HEK293 (cell line): ENCODE measurements around the gene PPIE.
"Not testable (repeated sequence)": the region's sequence is repeated elsewhere in the genome, so short reads cannot be mapped to it uniquely, and the experiment has no call there.

Experiments
- CTCF ChIA-PET: fragments of 350-600 bp; formaldehyde crosslinking; extraction: SDS; loops from one replicate; lab custom pipeline; 2021; ENCODE audit warnings: antibody characterized with exemption; lab: Yijun Ruan, JAX
- POLR2A ChIA-PET: fragments of 300-600 bp; formaldehyde crosslinking; extraction: SDS; loops from one replicate; lab custom pipeline; 2020; ENCODE audit warnings: antibody characterized with exemption, inconsistent platforms; lab: Yijun Ruan, JAX
- H3K27ac ChIP-seq: fragments of 200-500 bp; sonication (Bioruptor generic); 2 replicates; pipeline ENCODE4 v1.5.1; 2014; ENCODE audit warnings: low read depth, low read length, control low read depth, inconsistent platforms; ENCODE audit errors: extremely low read depth
- H3K36me3 ChIP-seq, 2 experiments: fragments of 200-500 bp in 1 of 2; sonication (Bioruptor generic) in 1 of 2; 1 replicate in 1 of 2; 2 replicates in 1 of 2; pipeline ENCODE4 v1.5.1; 2014 to 2017; ENCODE audit warnings: inconsistent platforms in 2 of 2, low read length in 2 of 2; ENCODE audit not compliant: control insufficient read depth in 2 of 2, insufficient read depth in 1 of 2
- H3K4me1 ChIP-seq: fragments of 200-500 bp; sonication (Bioruptor generic); 2 replicates; pipeline ENCODE4 v1.5.1; 2014; ENCODE audit warnings: mild to moderate bottlenecking, low read length, inconsistent platforms; ENCODE audit not compliant: control insufficient read depth, insufficient read depth
- H3K4me3 ChIP-seq: 2 replicates; pipeline ENCODE4 v1.5.1; 2011; ENCODE audit warnings: low read depth, mild to moderate bottlenecking, control low read depth, low read length, moderate library complexity
- H3K9me3 ChIP-seq: fragments of 200-500 bp; sonication (Bioruptor generic); 2 replicates; pipeline ENCODE4 v1.5.1; 2014; ENCODE audit warnings: low read depth, low read length, inconsistent platforms; ENCODE audit not compliant: control insufficient read depth, insufficient read depth
- GLI2 ChIP-seq: fragments of 450-650 bp; formaldehyde crosslinking; IDR thresholded peaks from 2 replicates; pipeline ENCODE4; 2017; ENCODE audit warnings: missing biosample characterization, missing genetic modification characterization, low read depth, borderline replicate concordance
- GLIS1 ChIP-seq: fragments of 450-650 bp; formaldehyde crosslinking; IDR thresholded peaks from 2 replicates; pipeline ENCODE4 v1.5.1; 2016; ENCODE audit warnings: missing biosample characterization, missing genetic modification characterization
- GLIS2 ChIP-seq: fragments of 450-650 bp; formaldehyde crosslinking; IDR thresholded peaks from 2 replicates; pipeline ENCODE4 v1.5.1; 2016; ENCODE audit warnings: missing biosample characterization, missing genetic modification characterization
- IKZF3 ChIP-seq: fragments of 450-650 bp; IDR thresholded peaks from 2 replicates; pipeline ENCODE4 v1.5.0; 2018; ENCODE audit warnings: missing biosample characterization, mild to moderate bottlenecking, missing genetic modification characterization, moderate library complexity
- MZF1 ChIP-seq: fragments of 450-650 bp; formaldehyde crosslinking; IDR thresholded peaks from 2 replicates; pipeline ENCODE4 v1.5.1; 2017; ENCODE audit warnings: missing biosample characterization, missing genetic modification characterization, borderline replicate concordance
- REST ChIP-seq: fragments of 450-650 bp; formaldehyde crosslinking; IDR thresholded peaks from 2 replicates; pipeline ENCODE4 v1.5.1; 2016; ENCODE audit warnings: missing biosample characterization, missing genetic modification characterization
- SETDB1 ChIP-seq: IDR thresholded peaks from one replicate; pipeline ENCODE4 v1.6.1; 2017; ENCODE audit warnings: mild to moderate bottlenecking, low read length, moderate library complexity, mixed read lengths; ENCODE audit not compliant: insufficient read length
- ZBTB17 ChIP-seq: fragments of 450-650 bp; formaldehyde crosslinking; IDR thresholded peaks from 2 replicates; pipeline ENCODE4 v1.5.1; 2016; ENCODE audit warnings: missing biosample characterization, missing genetic modification characterization
- ZIC2 ChIP-seq: fragments of 450-650 bp; formaldehyde crosslinking; IDR thresholded peaks from 2 replicates; pipeline ENCODE4 v1.5.1; 2016; ENCODE audit warnings: missing biosample characterization, missing genetic modification characterization
- ZNF140 ChIP-seq: fragments of 450-650 bp; formaldehyde crosslinking; IDR thresholded peaks from 2 replicates; pipeline ENCODE4 v1.5.1; 2016; ENCODE audit warnings: missing biosample characterization, missing genetic modification characterization
- ZNF202 ChIP-seq: fragments of 450-650 bp; formaldehyde crosslinking; IDR thresholded peaks from 2 replicates; pipeline ENCODE4 v1.5.1; 2016; ENCODE audit warnings: missing biosample characterization, missing genetic modification characterization, borderline replicate concordance
- ZNF311 ChIP-seq: fragments of 450-650 bp; formaldehyde crosslinking; IDR thresholded peaks from 2 replicates; pipeline ENCODE4 v1.5.1; 2017; ENCODE audit warnings: missing biosample characterization, missing genetic modification characterization, borderline replicate concordance
- ZNF433 ChIP-seq: fragments of 450-650 bp; formaldehyde crosslinking; IDR thresholded peaks from 2 replicates; pipeline ENCODE4 v1.5.1; 2016; ENCODE audit warnings: missing biosample characterization, missing genetic modification characterization, low read depth
- ZNF449 ChIP-seq: fragments of 450-650 bp; formaldehyde crosslinking; IDR thresholded peaks from 2 replicates; pipeline ENCODE4 v1.5.1; 2017; ENCODE audit warnings: missing biosample characterization, mild to moderate bottlenecking, missing genetic modification characterization, moderate library complexity
- ZNF510 ChIP-seq: fragments of 450-650 bp; formaldehyde crosslinking; IDR thresholded peaks from 2 replicates; pipeline ENCODE4 v1.5.1; 2018; ENCODE audit warnings: mild to moderate bottlenecking, missing genetic modification characterization, missing biosample characterization; ENCODE audit not compliant: insufficient replicate concordance
- ZNF560 ChIP-seq: fragments of 450-650 bp; formaldehyde crosslinking; IDR thresholded peaks from 2 replicates; pipeline ENCODE4 v1.5.1; 2017; ENCODE audit warnings: missing biosample characterization, missing genetic modification characterization, borderline replicate concordance
- ZNF600 ChIP-seq: fragments of 450-650 bp; formaldehyde crosslinking; IDR thresholded peaks from 2 replicates; pipeline ENCODE4 v1.5.1; 2016; ENCODE audit warnings: missing biosample characterization, missing genetic modification characterization
- ZNF677 ChIP-seq: fragments of 450-650 bp; IDR thresholded peaks from 2 replicates; pipeline ENCODE4 v1.5.0; 2018; ENCODE audit warnings: missing biosample characterization, mild to moderate bottlenecking, missing genetic modification characterization, moderate library complexity
- ZNF701 ChIP-seq: fragments of 450-650 bp; formaldehyde crosslinking; IDR thresholded peaks from 2 replicates; pipeline ENCODE4 v1.5.1; 2016; ENCODE audit warnings: missing biosample characterization, missing genetic modification characterization
- ZNF707 ChIP-seq: fragments of 450-650 bp; formaldehyde crosslinking; IDR thresholded peaks from 2 replicates; pipeline ENCODE4 v1.5.1; 2016; ENCODE audit warnings: missing biosample characterization, missing genetic modification characterization
- ZNF785 ChIP-seq: fragments of 450-650 bp; formaldehyde crosslinking; IDR thresholded peaks from 2 replicates; pipeline ENCODE4 v1.5.1; 2016; ENCODE audit warnings: missing biosample characterization, missing genetic modification characterization
- TF ChIP-seq, protein P1 (sequence below): fragments of 450-650 bp; formaldehyde crosslinking; IDR thresholded peaks from 2 replicates; pipeline ENCODE4 v1.5.1; 2016; ENCODE audit warnings: missing biosample characterization, missing genetic modification characterization, low read depth
- TF ChIP-seq, protein P2 (sequence below): fragments of 450-650 bp; formaldehyde crosslinking; IDR thresholded peaks from 2 replicates; pipeline ENCODE4 v1.5.1; 2017; ENCODE audit warnings: missing biosample characterization, missing genetic modification characterization
- TF ChIP-seq, protein P3 (sequence below): fragments of 450-650 bp; formaldehyde crosslinking; IDR thresholded peaks from 2 replicates; pipeline ENCODE4 v1.5.1; 2016; ENCODE audit warnings: missing biosample characterization, missing genetic modification characterization

PPIE gene

DNA sequence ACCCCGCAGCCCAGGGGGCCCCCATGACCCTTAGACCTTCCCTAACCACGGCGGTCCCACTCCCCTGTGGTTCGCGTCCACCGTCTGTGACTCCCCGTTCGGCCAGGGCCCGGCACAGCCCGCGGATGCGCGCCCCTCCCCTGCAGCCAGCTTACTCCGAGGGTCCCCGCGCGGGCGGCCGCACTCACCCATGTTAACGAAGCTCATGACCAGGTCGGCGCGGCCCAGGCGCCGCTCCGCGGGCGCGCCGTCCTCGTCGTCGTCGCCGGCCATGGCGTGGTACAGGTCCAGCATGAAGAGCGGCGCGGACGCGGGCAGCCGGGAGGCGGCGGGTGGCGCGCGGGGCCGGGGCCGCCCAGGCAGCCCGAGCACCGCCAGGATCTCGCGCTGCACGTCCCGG is 49.3 kb downstream of the PPIE start:
- ChIA-PET POLR2A (interaction anchor here (0.9 to 1.9 kb wide), 6 partner anchors 8 to 214 kb away, joined by 3 to 8 read pairs (median 4); partner anchors contain the start of gene PPIE), CTCF (interaction anchor here (1.7 kb wide), 1 partner anchor 13 kb away, joined by 8 read pairs; no protein-coding TSS in a partner anchor)
- H3K27ac ChIP-seq, H3K4me1 ChIP-seq, H3K36me3 ChIP-seq, H3K9me3 ChIP-seq: not testable (repeated sequence)
- peak overlapping the region; percentile 71; the same call in 1 of the 2 replicates for H3K4me3 ChIP-seq

DNA sequence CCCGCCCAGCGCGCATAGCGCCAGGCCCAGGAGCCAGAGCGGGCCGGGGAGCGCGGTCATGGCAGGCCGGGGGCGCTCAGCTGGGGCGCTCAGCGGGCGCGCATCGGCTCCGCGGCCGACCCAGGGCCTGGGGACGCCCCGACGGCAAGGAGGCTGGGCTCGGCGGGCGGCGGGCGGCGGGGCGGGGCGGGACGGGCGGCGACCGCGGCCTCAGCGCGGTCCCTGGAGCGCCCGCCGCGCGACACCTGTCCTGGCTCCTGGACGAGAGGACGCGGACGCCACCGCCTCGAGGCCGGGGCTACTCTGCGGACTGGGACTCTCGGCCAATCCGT is 49.7 kb downstream of the PPIE start:
- H3K4me1 ChIP-seq = no peaks in the 10 kb centered on the region
- no peaks in the 10 kb centered on the region for H3K36me3 ChIP-seq
- H3K4me3 ChIP-seq = peak overlapping the region; percentile 71
- POLR2A ChIA-PET = interaction anchor here (0.9 to 1.9 kb wide), 6 partner anchors 9 to 214 kb away, joined by 3 to 8 read pairs (median 4); partner anchors contain the start of gene PPIE
- CTCF ChIA-PET = interaction anchor here (1.7 kb wide), 1 partner anchor 12 kb away, joined by 8 read pairs; no protein-coding TSS in a partner anchor
- no peak overlapping the region for H3K27ac ChIP-seq
- no peaks in the 10 kb centered on the region for H3K9me3 ChIP-seq
- no peak for TF ChIP-seq ZNF560 (tag by site-specific recombination)
- TF ChIP-seq ZNF510 = no peak
- no peak for TF ChIP-seq MZF1 (tag by site-specific recombination)
- TF ChIP-seq, protein P1, sequence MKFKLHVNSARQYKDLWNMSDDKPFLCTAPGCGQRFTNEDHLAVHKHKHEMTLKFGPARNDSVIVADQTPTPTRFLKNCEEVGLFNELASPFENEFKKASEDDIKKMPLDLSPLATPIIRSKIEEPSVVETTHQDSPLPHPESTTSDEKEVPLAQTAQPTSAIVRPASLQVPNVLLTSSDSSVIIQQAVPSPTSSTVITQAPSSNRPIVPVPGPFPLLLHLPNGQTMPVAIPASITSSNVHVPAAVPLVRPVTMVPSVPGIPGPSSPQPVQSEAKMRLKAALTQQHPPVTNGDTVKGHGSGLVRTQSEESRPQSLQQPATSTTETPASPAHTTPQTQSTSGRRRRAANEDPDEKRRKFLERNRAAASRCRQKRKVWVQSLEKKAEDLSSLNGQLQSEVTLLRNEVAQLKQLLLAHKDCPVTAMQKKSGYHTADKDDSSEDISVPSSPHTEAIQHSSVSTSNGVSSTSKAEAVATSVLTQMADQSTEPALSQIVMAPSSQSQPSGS = no peak
- peak; percentile 67 for TF ChIP-seq ZNF600
- no peak for TF ChIP-seq ZNF311
- TF ChIP-seq ZNF433 (tag by site-specific recombination) = no peak
- no peak for TF ChIP-seq IKZF3 (tag by site-specific recombination)
- TF ChIP-seq GLI2 (tag by site-specific recombination) = no peak
- no peak for TF ChIP-seq ZNF677 (tag by site-specific recombination)
- no peak for TF ChIP-seq ZIC2
- no peak for TF ChIP-seq ZBTB17 (tag by site-specific recombination)
- no peak for TF ChIP-seq ZNF202 (tag by site-specific recombination)
- no peak for TF ChIP-seq ZNF785 (tag by site-specific recombination)
- TF ChIP-seq, protein P2, sequence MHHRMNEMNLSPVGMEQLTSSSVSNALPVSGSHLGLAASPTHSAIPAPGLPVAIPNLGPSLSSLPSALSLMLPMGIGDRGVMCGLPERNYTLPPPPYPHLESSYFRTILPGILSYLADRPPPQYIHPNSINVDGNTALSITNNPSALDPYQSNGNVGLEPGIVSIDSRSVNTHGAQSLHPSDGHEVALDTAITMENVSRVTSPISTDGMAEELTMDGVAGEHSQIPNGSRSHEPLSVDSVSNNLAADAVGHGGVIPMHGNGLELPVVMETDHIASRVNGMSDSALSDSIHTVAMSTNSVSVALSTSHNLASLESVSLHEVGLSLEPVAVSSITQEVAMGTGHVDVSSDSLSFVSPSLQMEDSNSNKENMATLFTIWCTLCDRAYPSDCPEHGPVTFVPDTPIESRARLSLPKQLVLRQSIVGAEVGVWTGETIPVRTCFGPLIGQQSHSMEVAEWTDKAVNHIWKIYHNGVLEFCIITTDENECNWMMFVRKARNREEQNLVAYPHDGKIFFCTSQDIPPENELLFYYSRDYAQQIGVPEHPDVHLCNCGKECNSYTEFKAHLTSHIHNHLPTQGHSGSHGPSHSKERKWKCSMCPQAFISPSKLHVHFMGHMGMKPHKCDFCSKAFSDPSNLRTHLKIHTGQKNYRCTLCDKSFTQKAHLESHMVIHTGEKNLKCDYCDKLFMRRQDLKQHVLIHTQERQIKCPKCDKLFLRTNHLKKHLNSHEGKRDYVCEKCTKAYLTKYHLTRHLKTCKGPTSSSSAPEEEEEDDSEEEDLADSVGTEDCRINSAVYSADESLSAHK (tag by site-specific recombination) = no peak
- TF ChIP-seq ZNF449 (tag by site-specific recombination) = no peak
- no peak for TF ChIP-seq REST (tag by site-specific recombination)
- no peak for TF ChIP-seq SETDB1
- TF ChIP-seq, protein P3, sequence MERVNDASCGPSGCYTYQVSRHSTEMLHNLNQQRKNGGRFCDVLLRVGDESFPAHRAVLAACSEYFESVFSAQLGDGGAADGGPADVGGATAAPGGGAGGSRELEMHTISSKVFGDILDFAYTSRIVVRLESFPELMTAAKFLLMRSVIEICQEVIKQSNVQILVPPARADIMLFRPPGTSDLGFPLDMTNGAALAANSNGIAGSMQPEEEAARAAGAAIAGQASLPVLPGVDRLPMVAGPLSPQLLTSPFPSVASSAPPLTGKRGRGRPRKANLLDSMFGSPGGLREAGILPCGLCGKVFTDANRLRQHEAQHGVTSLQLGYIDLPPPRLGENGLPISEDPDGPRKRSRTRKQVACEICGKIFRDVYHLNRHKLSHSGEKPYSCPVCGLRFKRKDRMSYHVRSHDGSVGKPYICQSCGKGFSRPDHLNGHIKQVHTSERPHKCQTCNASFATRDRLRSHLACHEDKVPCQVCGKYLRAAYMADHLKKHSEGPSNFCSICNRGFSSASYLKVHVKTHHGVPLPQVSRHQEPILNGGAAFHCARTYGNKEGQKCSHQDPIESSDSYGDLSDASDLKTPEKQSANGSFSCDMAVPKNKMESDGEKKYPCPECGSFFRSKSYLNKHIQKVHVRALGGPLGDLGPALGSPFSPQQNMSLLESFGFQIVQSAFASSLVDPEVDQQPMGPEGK (tag by site-specific recombination) = 0 out of 2 replicates have a peak, but pooled peaks have one; percentile 10
- no peak for TF ChIP-seq ZNF707
- 0 out of 2 replicates have a peak, but pooled peaks have one; percentile 10 for TF ChIP-seq GLIS1 (tag by site-specific recombination)
- TF ChIP-seq ZNF140 = no peak
- no peak for TF ChIP-seq ZNF701
- 0 out of 2 replicates have a peak, but pooled peaks have one; percentile 31 for TF ChIP-seq GLIS2 (tag by site-specific recombination)
